Measurements from ENCODE around the gene SND1. TPM values are rescaled to one million over a fixed set of nuclear protein-coding genes. Genes with fewer than 3 reads are reported as not detected.

The SND1 gene
- total RNA-seq, 3 donors from 2014 or later, result 260 to 267 (median 267) TPM

DNA sequence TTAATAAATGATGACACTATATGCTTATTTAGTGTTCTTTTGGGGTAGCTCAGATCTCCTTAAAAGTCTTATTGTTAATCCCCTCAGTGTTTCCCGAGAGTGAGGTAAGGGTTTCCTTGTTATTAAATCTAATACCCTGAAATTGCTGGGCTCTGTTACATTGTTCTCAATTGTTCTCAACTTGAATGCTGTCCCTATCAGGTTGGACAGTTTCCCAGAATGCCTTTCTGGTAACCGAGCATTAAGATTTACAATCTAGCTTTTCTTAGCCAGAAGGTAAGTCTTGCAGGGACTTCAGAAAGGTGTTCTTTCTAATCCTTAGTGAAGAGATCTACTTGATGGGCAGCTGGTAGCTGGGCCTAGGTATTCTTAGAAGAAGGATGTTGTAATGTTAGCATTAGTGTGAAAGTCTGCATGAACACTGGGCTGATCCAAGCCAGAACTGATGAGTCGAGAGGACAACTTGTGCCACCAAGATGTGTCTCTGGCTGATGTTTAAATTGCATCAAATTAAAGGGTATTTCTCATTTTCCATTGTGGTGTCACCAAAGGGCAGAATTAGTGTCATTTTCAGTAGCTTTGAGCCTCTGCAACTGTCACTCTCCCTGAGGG is 89.9 kb downstream of the SND1 start:
- peaks cover 47% of the 10 kb centered on the region for H3K36me3 Mint-ChIP-seq (ENCODE audit: insufficient read depth)
- no peak overlapping the region for H3K4me3 Mint-ChIP-seq
- ATAC-seq (no peak), DNase-seq (no peak)
- no peaks in the 10 kb centered on the region for H3K27me3 Mint-ChIP-seq (ENCODE audit: low read depth)
- no peaks in the 10 kb centered on the region for H3K9me3 Mint-ChIP-seq
- H3K4me1 Mint-ChIP-seq (ENCODE audit: low read depth), result peaks cover 48% of the 10 kb centered on the region

DNA sequence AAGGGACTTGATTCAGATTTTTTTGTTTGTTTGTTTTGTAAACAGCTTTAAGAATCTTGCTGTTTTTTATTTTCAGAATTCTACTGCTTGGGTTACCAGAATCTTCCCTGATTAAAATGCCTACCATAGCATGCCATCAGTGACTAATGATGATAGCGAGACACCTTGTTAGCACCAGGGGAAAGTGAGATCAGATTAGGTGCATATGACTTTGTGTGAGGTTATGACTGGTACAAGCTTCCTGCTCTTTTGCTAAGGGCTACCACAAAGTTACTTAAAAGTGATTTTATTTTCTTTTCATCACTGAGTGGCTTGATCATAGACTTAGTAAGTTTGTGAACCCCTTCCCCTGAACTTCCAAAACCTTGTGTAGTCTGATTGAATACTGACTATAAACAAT is 93.5 kb downstream of the SND1 start:
- Mint-ChIP-seq H3K9me3 (no peaks in the 10 kb centered on the region), H3K4me3 (no peak overlapping the region), H3K27me3 (ENCODE audit: low read depth) (no peaks in the 10 kb centered on the region), H3K36me3 (ENCODE audit: insufficient read depth) (peaks cover 48% of the 10 kb centered on the region), H3K4me1 (ENCODE audit: low read depth) (peaks cover 54% of the 10 kb centered on the region)
- ATAC-seq (peak; percentile 92 to 94), DNase-seq (no peak)

DNA sequence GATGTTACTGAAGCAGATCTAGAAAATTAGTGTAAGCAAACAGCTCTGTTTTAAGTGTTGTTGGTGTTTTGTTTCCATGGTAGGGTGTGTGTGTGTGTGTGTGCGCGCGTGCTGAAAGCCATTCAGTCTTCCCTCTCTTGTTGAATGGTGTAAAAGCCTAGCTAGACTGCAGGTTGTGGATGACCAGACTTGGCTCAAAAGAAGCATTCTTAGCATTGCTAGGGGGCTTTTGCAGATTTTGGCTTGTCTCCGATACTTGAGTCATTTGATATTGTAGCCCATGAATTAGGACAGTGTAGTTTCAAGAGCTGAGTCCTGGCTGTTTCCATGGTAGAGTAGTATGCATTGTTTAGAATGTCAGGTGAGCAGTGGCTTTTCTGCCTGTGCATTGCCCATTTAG is 99.1 kb downstream of the SND1 start:
- H3K27me3 Mint-ChIP-seq (ENCODE audit: low read depth), result no peaks in the 10 kb centered on the region
- peaks cover 59% of the 10 kb centered on the region for H3K4me1 Mint-ChIP-seq (ENCODE audit: low read depth)
- H3K4me3 Mint-ChIP-seq, result no peak overlapping the region
- ATAC-seq, result no peak
- DNase-seq, result no peak
- peaks cover 43% of the 10 kb centered on the region for H3K36me3 Mint-ChIP-seq (ENCODE audit: insufficient read depth)
- no peaks in the 10 kb centered on the region for H3K9me3 Mint-ChIP-seq

DNA sequence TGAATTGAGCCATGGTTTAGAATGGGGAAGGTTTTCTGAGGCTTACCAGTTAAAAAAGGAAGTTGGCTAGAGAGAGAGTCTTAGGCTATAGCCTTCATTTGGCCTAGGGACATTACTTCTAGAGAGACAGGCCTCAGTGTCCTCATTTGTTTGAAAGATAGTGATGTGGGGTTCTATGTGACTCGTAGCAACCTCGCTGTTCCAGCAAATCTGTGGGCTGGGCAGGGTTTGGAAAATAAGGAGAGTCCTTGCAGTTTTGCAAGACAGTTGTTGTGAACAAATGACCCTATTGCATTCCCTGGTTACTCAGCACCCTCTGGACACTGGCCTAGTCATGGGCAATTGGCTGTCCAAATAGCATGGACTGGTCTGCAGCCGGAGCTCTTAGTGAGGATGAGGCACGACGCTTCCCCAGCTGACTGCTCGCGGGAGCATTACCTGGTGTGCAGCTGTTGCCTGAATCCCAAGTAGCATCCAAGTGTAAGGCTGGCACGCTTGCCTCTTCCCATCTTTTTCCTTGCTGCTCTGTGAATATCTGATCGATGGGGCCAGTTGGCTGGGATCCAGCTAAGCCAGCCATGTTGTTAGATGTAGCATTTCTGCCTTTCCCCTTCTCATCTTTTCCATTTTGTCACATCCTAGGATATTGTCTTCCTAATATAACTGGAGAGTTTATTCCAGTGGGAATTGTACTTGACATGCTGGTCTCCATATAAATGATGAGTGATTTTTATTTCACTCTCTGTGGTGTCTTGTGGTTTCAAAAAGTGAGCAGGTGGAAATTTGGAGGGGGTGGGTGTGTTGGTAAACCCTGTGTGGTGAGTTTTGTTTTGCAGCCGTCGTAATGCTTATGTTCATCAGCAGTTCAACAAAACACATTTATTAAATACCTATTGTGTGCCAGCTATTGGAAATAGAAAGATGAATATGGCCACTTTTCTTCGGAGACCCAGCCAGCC is 99.8 kb downstream of the SND1 start:
- DNase-seq (no peak), ATAC-seq (no peak)
- peaks cover 64% of the 10 kb centered on the region for H3K4me1 Mint-ChIP-seq (ENCODE audit: low read depth)
- H3K36me3 Mint-ChIP-seq (ENCODE audit: insufficient read depth), result peaks cover 41% of the 10 kb centered on the region
- H3K9me3 Mint-ChIP-seq, result no peaks in the 10 kb centered on the region
- H3K27me3 Mint-ChIP-seq (ENCODE audit: low read depth), result no peaks in the 10 kb centered on the region
- H3K4me3 Mint-ChIP-seq, result no peak overlapping the region

DNA sequence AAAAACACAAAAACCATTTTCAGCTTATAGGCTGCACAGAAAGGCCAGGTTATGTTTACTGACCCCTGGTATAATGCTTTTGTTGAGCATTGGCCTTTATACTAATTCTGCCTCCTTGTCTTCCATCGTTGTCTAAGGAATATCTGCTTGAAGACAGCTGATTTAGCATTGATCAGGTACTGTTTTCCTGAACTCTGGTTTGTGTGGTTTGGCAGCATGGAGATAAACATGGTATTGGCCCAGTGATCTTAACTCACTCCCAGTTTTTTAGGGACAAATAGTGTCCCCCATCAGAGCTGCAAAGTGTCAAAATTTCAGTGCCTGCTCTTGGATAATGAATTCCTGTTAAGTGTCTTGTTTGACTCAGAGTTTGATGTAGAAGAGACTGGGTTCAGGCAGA is 100.8 kb downstream of the SND1 start:
- no peaks in the 10 kb centered on the region for H3K27me3 Mint-ChIP-seq (ENCODE audit: low read depth)
- ATAC-seq, result no peak
- no peak for DNase-seq
- peaks cover 69% of the 10 kb centered on the region for H3K4me1 Mint-ChIP-seq (ENCODE audit: low read depth)
- H3K36me3 Mint-ChIP-seq (ENCODE audit: insufficient read depth), result peaks cover 34% of the 10 kb centered on the region
- H3K4me3 Mint-ChIP-seq, result no peak overlapping the region
- no peaks in the 10 kb centered on the region for H3K9me3 Mint-ChIP-seq

DNA sequence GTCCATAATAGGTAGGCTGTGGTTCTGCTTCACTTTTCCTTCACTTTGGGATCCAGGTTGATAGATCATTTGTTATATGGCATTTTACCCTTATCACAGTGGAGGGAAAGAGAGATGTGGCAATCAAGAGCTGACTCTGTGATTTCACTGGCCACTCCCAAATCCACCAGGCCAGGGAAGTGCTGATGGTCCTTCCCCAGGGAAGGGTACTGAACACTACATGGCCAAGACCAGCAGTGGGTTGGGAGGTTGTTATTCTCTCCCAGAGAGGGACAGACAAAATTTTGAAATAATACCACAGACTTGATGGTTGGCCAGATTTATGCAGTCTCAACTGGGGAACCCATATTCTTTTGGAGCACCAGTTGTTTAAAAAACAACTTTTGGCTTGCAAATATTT is 102.5 kb downstream of the SND1 start:
- no peak for DNase-seq
- Mint-ChIP-seq H3K9me3 (no peaks in the 10 kb centered on the region), H3K27me3 (ENCODE audit: low read depth) (no peaks in the 10 kb centered on the region), H3K4me1 (ENCODE audit: low read depth) (peaks cover 64% of the 10 kb centered on the region), H3K36me3 (ENCODE audit: insufficient read depth) (peaks cover 25% of the 10 kb centered on the region), H3K4me3 (no peak overlapping the region)
- no peak for ATAC-seq

DNA sequence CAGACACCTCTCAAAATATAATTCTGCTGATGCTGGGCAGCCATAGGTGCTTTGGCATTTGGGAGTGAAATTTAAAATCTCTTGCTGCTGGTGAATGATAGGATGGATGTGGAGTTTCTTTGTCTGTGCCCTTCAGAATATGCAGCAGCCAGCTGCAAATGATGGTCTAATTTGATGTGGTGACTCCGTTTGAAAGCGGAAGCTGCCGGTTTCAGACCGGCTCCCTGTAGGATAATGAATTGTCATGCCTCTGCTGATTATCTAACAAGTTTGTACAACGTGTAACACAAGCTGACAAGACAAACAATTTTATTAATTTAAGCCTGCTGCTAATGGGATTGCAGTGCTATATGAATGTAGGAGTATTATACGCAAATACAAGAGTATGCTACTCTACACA is 103.5 kb downstream of the SND1 start:
- Mint-ChIP-seq H3K36me3 (ENCODE audit: insufficient read depth) (peaks cover 27% of the 10 kb centered on the region), H3K4me1 (ENCODE audit: low read depth) (peaks cover 69% of the 10 kb centered on the region), H3K4me3 (no peak overlapping the region), H3K9me3 (no peaks in the 10 kb centered on the region), H3K27me3 (ENCODE audit: low read depth) (no peaks in the 10 kb centered on the region)
- DNase-seq, result no peak
- ATAC-seq, result no peak

DNA sequence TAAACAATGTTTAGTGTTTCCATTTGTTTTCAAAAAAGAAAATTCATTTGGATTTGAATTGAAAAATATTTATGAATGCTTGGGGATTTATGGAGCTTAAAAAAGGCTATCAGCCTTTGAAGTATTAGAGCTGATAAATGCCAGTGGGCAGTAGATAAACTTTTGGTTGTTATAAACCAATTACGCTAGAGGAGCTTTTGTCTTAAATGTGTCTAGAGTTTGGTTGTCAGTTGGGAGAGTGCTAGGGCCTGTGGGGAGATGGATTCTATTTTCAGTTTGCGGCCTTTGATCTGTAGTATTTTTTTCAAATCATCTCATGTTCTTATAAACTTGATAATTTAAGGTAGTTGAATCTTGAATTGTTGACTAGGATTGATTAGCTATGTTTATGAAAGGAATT is 104.0 kb downstream of the SND1 start:
- H3K4me3 Mint-ChIP-seq, result no peak overlapping the region
- H3K36me3 Mint-ChIP-seq (ENCODE audit: insufficient read depth), result peaks cover 24% of the 10 kb centered on the region
- ATAC-seq, result no peak
- no peak for DNase-seq
- H3K9me3 Mint-ChIP-seq, result no peaks in the 10 kb centered on the region
- peaks cover 71% of the 10 kb centered on the region for H3K4me1 Mint-ChIP-seq (ENCODE audit: low read depth)
- H3K27me3 Mint-ChIP-seq (ENCODE audit: low read depth), result no peaks in the 10 kb centered on the region

DNA sequence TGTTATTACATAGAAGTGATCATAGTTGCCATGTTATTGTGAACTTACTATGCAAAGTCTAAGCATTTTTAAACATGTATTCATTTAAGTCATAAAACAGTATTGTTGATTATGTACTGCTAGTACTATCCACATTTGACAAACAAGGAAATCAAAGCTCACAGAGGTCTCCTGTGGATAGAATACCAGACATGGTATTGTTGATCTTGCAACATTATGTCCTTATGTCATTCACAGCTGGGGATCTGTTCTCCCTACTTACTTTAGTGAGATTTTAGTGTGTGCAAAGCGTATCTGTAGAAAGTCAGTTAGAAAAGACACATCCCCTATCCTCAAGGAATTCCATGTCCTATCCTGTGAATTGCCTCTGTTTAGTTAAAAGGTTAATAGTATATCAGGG is 106.1 kb downstream of the SND1 start:
- ATAC-seq, result no peak
- peaks cover 25% of the 10 kb centered on the region for H3K36me3 Mint-ChIP-seq (ENCODE audit: insufficient read depth)
- DNase-seq, result no peak
- peaks cover 68% of the 10 kb centered on the region for H3K4me1 Mint-ChIP-seq (ENCODE audit: low read depth)
- H3K4me3 Mint-ChIP-seq, result no peak overlapping the region
- H3K9me3 Mint-ChIP-seq, result no peaks in the 10 kb centered on the region
- H3K27me3 Mint-ChIP-seq (ENCODE audit: low read depth), result no peaks in the 10 kb centered on the region

DNA sequence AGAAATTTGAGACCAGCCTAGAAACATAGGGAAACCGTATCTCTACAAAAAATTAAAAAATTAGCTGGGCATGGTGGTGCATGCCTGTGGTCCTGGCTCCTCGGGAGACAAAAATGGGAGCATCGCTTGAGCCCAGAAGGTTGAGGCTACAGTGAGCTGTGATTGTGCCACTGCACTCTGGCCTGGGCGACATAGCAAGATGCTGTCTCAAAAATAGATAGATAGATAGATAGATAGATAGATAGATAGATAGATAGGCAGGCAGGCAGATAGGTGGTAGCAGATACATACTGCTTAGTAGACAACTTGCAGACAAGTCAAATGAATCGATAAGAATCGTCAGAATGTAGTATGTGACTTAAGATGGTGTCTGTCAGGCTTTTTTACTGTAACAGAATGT is 106.9 kb downstream of the SND1 start:
- no peaks in the 10 kb centered on the region for H3K27me3 Mint-ChIP-seq (ENCODE audit: low read depth)
- DNase-seq (no peak), ATAC-seq (no peak)
- no peaks in the 10 kb centered on the region for H3K9me3 Mint-ChIP-seq
- peaks cover 20% of the 10 kb centered on the region for H3K36me3 Mint-ChIP-seq (ENCODE audit: insufficient read depth)
- peaks cover 62% of the 10 kb centered on the region for H3K4me1 Mint-ChIP-seq (ENCODE audit: low read depth)
- H3K4me3 Mint-ChIP-seq, result no peak overlapping the region

DNA sequence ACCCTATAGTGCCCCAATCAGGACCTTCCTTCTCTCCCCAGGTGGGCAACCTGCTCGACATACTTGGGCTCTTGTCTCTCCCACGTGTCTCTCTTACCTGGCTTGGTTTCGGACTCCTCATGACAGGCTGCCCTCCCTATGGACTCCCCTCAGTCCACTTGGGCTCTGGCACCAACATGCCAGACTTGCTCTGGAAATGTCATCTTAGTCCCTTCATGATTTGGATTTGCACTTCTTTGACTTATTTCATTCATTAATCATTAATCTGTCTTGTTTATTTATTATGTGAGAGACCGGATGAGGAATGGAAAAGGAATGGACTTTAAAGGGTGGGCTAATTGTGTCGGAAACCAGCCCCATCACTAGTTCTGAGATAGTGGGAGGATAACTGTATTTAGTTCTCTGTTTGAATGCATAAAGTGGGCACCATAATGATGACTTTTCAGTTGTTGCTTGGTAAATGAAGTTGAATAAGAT is 108.0 kb downstream of the SND1 start:
- no peak for ATAC-seq
- Mint-ChIP-seq H3K4me1 (ENCODE audit: low read depth) (peaks cover 59% of the 10 kb centered on the region), H3K27me3 (ENCODE audit: low read depth) (no peaks in the 10 kb centered on the region), H3K36me3 (ENCODE audit: insufficient read depth) (peaks cover 26% of the 10 kb centered on the region), H3K4me3 (no peak overlapping the region), H3K9me3 (no peaks in the 10 kb centered on the region)
- DNase-seq, result no peak

DNA sequence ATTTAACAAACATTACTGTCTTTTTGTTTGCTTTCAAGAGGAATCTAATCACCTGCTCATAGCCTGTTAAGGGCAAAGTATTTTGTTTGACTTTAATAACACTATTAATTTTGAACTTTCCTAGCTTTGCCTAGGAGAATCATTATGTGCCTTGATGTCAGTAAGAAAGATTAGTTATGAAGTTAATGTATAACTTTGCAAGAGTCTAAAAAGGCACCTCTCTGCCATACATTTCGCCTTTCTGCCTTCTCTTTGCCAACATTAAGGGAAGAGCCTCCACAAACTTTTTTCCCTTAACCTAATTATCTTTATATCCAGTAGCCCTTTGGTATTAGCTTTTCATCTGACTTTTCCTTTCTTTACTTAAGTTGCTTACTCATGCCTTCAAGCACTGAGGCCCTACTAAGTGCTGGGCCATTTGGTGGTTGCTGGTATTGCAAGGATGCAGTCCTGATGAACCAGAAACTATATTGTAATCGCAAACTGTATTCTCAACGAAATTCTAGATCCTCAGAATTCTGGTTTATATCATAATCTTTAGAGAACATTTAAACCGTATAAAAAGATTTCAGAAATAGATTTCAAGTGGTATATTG is 108.5 kb downstream of the SND1 start:
- no peak overlapping the region for H3K4me3 Mint-ChIP-seq
- no peaks in the 10 kb centered on the region for H3K9me3 Mint-ChIP-seq
- H3K27me3 Mint-ChIP-seq (ENCODE audit: low read depth), result no peaks in the 10 kb centered on the region
- no peak for ATAC-seq
- H3K36me3 Mint-ChIP-seq (ENCODE audit: insufficient read depth), result peaks cover 24% of the 10 kb centered on the region
- peaks cover 56% of the 10 kb centered on the region for H3K4me1 Mint-ChIP-seq (ENCODE audit: low read depth)
- DNase-seq, result no peak

DNA sequence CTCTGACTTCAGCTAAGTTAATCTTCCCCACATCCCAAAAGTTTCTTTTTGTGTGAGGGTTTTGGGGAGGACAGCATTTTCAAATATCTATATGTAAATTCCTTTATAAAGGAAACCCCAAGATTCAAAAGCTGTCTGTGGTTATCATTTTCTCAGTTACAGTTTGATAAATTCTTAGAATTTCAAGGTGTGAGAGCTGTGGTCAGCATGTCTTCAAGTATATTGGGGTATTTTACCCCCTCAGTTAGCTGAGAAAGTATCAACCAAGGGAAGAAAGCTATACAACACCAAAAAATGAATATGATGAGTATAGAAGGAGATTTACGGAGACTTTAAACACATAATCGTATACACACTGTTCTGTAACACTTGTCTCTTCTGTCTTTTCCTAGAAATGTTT is 109.2 kb downstream of the SND1 start:
- ATAC-seq (no peak), DNase-seq (no peak)
- Mint-ChIP-seq H3K4me1 (ENCODE audit: low read depth) (peaks cover 53% of the 10 kb centered on the region), H3K4me3 (no peak overlapping the region), H3K27me3 (ENCODE audit: low read depth) (no peaks in the 10 kb centered on the region), H3K36me3 (ENCODE audit: insufficient read depth) (peaks cover 22% of the 10 kb centered on the region), H3K9me3 (peaks cover 4% of the 10 kb centered on the region)

DNA sequence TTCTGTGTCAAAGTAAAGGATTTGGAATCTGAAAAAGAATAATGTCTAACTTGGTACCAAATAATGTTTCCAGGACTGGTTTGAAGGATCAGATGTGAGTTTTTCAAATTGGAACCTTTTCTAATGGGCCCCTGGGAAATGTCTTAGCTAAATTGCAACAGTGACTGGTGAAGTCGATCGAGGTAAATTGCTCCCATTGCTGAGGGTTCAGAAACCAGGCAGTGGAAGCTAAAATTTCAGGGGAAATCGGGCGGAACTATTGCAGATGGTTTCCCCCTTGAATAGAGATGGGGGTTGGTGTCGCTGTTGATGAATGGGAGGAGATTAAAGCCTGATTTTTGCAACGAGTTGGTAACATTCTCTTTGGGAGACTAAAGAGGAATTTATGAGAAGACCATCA is 112.7 kb downstream of the SND1 start:
- Mint-ChIP-seq H3K4me1 (ENCODE audit: low read depth) (peaks cover 57% of the 10 kb centered on the region), H3K36me3 (ENCODE audit: insufficient read depth) (peaks cover 28% of the 10 kb centered on the region), H3K9me3 (peaks cover 6% of the 10 kb centered on the region), H3K4me3 (no peak overlapping the region), H3K27me3 (ENCODE audit: low read depth) (no peaks in the 10 kb centered on the region)
- ATAC-seq (no peak), DNase-seq (no peak)
